Measurements from ENCODE around the gene LRIT2. TPM values are rescaled to one million over a fixed set of nuclear protein-coding genes. Genes with fewer than 3 reads are reported as not detected.

The LRIT2 gene
- total RNA-seq, 1 experiment from 2014 or later, result not detected

DNA sequence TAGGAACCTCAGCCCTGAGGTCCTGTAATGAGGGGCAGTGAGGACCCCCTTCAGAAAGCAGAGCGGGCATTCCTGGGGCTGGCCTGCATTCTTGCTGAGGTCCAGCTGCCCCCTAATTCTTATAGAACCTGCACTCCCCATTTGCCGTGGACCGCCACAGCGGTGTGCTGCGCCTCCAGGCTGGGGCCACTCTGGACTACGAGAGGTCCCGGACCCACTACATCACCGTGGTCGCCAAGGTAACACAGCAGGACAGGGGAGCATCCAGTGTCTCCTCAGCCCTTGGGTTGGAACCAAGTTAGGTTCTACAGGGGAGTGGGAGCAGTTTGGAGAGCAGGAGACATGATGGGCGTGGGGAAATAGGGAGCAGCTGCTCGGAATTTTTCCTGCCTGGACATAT, 23.7 kb downstream of the LRIT2 start:
- no peak overlapping the region for H3K27ac ChIP-seq (ENCODE audit: low read length)
- CTCF ChIA-PET, result no interaction called here
- H3K9ac ChIP-seq (ENCODE audit: low read length), result no peak overlapping the region
- no peaks in the 10 kb centered on the region for H3K9me3 ChIP-seq (ENCODE audit: low read length)
- H3K79me2 ChIP-seq (ENCODE audit: low read length), result no peaks in the 10 kb centered on the region
- TF ChIP-seq EZH2phosphoT487 (IDR thresholded peaks at IDR 0.05; ENCODE audit: borderline replicate concordance, low read length) (no peak), EZH2 (IDR thresholded peaks at IDR 0.05; ENCODE audit: low read length, unreplicated experiment) (no peak)
- TF ChIP-seq, protein P1, sequence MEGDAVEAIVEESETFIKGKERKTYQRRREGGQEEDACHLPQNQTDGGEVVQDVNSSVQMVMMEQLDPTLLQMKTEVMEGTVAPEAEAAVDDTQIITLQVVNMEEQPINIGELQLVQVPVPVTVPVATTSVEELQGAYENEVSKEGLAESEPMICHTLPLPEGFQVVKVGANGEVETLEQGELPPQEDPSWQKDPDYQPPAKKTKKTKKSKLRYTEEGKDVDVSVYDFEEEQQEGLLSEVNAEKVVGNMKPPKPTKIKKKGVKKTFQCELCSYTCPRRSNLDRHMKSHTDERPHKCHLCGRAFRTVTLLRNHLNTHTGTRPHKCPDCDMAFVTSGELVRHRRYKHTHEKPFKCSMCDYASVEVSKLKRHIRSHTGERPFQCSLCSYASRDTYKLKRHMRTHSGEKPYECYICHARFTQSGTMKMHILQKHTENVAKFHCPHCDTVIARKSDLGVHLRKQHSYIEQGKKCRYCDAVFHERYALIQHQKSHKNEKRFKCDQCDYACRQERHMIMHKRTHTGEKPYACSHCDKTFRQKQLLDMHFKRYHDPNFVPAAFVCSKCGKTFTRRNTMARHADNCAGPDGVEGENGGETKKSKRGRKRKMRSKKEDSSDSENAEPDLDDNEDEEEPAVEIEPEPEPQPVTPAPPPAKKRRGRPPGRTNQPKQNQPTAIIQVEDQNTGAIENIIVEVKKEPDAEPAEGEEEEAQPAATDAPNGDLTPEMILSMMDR (conservative IDR thresholded peaks at IDR 0.05; ENCODE audit: low read depth, low read length), result no peak
- H3K4me3 ChIP-seq (ENCODE audit: low read length), result no peak overlapping the region
- no peak overlapping the region for H2AFZ ChIP-seq (ENCODE audit: low read length)
- no peak overlapping the region for H3K4me2 ChIP-seq (ENCODE audit: low read length)
- H3K36me3 ChIP-seq (ENCODE audit: low read depth, low read length), result no peaks in the 10 kb centered on the region
- intact Hi-C loops (cut with micrococcal nuclease), result no loop called here
- no peaks in the 10 kb centered on the region for H3K9me2 ChIP-seq (replicated peaks; ENCODE audit: low read length)
- peaks cover 37% of the 10 kb centered on the region for H3K27me3 ChIP-seq (ENCODE audit: low read length)
- no peak for DNase-seq
- no peaks in the 10 kb centered on the region for H3K4me1 ChIP-seq (ENCODE audit: insufficient read depth, low read length)
- ATAC-seq, result no peak
- no peaks in the 10 kb centered on the region for H3F3A ChIP-seq (ENCODE audit: low read length, unreplicated experiment)
- no TSS peak for BruUV-seq (replicated peaks)
- H4K20me1 ChIP-seq (ENCODE audit: low read length), result no peaks in the 10 kb centered on the region
- POLR2A ChIA-PET (ENCODE audit: unreplicated experiment), result no interaction called here

DNA sequence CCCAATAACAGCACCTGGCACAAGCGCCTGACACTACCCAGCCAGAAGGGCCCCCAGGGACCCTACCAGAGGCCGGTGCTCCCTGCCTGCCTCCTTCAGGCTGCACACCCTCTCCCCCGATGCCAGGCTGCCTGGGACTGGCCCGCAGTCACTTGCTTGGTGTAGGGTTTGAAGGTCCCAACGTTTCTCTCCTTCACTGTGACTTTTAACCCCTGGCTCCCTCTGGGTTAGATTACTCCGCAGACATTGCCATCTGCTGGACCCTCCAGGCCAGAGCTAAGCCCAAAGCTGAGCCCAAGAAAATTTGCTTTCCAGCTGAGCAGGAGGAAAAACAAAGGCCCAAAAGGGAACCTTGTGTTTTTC, 24.1 kb downstream of the LRIT2 start:
- TF ChIP-seq EZH2 (IDR thresholded peaks at IDR 0.05; ENCODE audit: low read length, unreplicated experiment), result no peak
- Histone ChIP-seq H3K9me2 (replicated peaks; ENCODE audit: low read length) (no peaks in the 10 kb centered on the region), H3K27me3 (ENCODE audit: low read length) (peaks cover 41% of the 10 kb centered on the region), H2AFZ (ENCODE audit: low read length) (no peak overlapping the region), H3K79me2 (ENCODE audit: low read length) (no peaks in the 10 kb centered on the region), H3K27ac (ENCODE audit: low read length) (no peak overlapping the region), H3K9me3 (ENCODE audit: low read length) (no peaks in the 10 kb centered on the region), H3F3A (ENCODE audit: low read length, unreplicated experiment) (no peaks in the 10 kb centered on the region), H3K4me3 (ENCODE audit: low read length) (no peak overlapping the region), H3K9ac (ENCODE audit: low read length) (no peak overlapping the region), H4K20me1 (ENCODE audit: low read length) (no peaks in the 10 kb centered on the region), H3K4me1 (ENCODE audit: insufficient read depth, low read length) (no peaks in the 10 kb centered on the region), H3K36me3 (ENCODE audit: low read depth, low read length) (no peaks in the 10 kb centered on the region), H3K4me2 (ENCODE audit: low read length) (no peak overlapping the region)
- ATAC-seq (no peak), DNase-seq (no peak)
- POLR2A ChIA-PET (ENCODE audit: unreplicated experiment), result no interaction called here
- CTCF ChIA-PET, result no interaction called here
- no TSS peak for BruUV-seq (replicated peaks)
- intact Hi-C loops (cut with micrococcal nuclease), result no loop called here

DNA sequence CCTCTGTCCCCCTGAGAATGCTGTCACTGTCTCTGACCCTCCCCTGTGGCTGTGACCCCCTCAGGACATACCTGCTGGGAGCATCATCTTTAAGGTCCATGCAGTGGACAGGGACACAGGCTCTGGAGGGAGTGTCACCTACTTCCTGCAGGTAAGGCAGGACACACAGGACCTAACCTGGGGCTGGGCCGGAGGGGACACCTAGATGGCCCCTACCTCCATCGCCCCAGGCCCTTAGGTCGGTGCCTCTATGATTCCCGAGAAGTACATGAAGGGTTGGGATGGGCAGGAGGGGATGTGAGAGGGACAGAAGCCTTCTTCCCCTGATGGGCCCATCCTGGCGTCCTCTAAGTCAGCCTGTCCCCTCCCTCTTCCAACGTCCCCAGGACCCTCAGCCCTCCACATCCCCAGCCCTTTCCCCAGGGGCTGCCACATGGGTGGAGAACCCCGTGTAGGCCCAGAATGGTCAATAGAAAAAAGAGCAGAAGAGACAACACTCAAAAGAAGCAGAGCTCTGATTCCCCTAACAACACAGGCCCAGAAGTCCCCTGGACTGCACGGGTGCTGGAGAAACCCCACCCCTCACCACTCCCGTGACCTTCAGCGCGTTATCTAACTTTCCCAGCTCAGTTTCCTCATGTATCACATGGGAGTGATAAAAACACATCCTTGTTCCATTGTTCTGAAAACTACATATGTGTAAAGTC, 24.7 kb downstream of the LRIT2 start:
- Histone ChIP-seq H3K79me2 (ENCODE audit: low read length) (no peaks in the 10 kb centered on the region), H3K9me2 (replicated peaks; ENCODE audit: low read length) (no peaks in the 10 kb centered on the region), H3K4me2 (ENCODE audit: low read length) (no peak overlapping the region), H3K27ac (ENCODE audit: low read length) (no peak overlapping the region), H2AFZ (ENCODE audit: low read length) (no peak overlapping the region), H3K4me1 (ENCODE audit: insufficient read depth, low read length) (no peaks in the 10 kb centered on the region), H3K36me3 (ENCODE audit: low read depth, low read length) (no peaks in the 10 kb centered on the region), H3F3A (ENCODE audit: low read length, unreplicated experiment) (no peaks in the 10 kb centered on the region), H3K27me3 (ENCODE audit: low read length) (peaks cover 47% of the 10 kb centered on the region), H4K20me1 (ENCODE audit: low read length) (no peaks in the 10 kb centered on the region), H3K9ac (ENCODE audit: low read length) (no peak overlapping the region), H3K4me3 (ENCODE audit: low read length) (no peak overlapping the region), H3K9me3 (ENCODE audit: low read length) (no peaks in the 10 kb centered on the region)
- TF ChIP-seq, protein P1 (conservative IDR thresholded peaks at IDR 0.05; ENCODE audit: low read depth, low read length), result no peak
- TF ChIP-seq EZH2 (IDR thresholded peaks at IDR 0.05; ENCODE audit: low read length, unreplicated experiment) (no peak), EZH2phosphoT487 (IDR thresholded peaks at IDR 0.05; ENCODE audit: borderline replicate concordance, low read length) (no peak)
- no TSS peak for BruUV-seq (replicated peaks)
- no peak for DNase-seq
- ChIA-PET CTCF (no interaction called here), POLR2A (ENCODE audit: unreplicated experiment) (no interaction called here)
- intact Hi-C loops (cut with micrococcal nuclease), result no loop called here
- no peak for ATAC-seq

Measured in PC-3 (cell line).